Fibroblast of skin of left biceps (primary cell): Measurements from ENCODE around the gene PTPRN2.
"Not testable (repeated sequence)": the region's sequence is repeated elsewhere in the genome, so short reads cannot be mapped to it uniquely, and the experiment has no call there.

Source experiments
- DNase-seq, 2 experiments: peaks; one replicate each; pipeline ENCODE4 v3.0.0-alpha.2; 2013; ENCODE audit warnings: low read depth in 2 of 2

Gene PTPRN2

DNA sequence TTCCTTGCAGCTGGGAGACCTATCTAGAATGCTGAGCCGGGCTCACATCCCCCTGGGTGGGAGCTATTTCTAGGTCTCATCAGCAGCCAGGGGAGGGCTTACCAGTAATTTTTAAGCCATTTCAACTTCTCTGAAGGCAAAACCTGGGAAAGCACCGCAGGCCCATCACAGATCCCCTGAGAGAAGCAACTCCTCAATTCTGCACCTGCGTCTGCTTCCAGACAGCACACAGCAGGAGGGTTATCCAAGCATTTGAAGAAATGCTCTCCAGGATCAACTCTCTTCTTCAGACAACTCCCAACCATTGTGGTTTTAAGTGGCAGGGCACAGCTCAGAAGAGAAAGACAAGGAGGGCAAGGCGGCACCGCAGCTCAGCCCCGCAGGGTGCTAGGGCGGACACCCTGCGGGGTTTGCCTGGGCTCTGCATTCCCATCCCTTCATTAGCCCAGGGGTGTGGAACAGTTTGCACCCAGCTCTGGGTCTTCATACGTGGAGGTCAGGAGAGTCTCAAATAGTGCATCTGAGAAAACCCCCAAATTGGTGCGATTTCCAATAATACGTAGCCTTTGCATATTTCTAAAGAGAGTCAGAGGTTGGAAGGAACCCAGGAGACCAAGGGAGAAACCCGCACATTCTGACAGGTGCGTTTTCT is 632.1 kb downstream of the PTPRN2 start:
- no peak for DNase-seq

DNA sequence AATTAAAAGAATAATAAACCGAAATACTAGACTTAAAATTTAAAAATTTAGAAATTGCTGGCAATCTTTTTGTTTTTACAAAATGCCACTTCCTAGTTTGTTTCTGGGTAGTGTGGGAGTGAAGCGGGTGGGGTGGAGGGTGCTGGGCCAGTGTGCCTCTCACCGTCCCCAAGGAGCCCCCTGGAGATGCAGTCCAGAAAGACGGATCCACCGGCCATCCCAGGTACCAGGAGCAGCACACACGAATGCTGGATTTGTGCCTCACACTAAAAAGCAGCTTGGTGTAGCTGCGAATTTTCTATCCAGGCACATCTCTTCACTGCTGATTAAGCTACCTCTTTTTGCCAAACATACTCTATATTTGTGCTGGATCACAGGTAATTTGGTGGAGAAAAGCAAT is 632.7 kb downstream of the PTPRN2 start:
- no peak for DNase-seq

DNA sequence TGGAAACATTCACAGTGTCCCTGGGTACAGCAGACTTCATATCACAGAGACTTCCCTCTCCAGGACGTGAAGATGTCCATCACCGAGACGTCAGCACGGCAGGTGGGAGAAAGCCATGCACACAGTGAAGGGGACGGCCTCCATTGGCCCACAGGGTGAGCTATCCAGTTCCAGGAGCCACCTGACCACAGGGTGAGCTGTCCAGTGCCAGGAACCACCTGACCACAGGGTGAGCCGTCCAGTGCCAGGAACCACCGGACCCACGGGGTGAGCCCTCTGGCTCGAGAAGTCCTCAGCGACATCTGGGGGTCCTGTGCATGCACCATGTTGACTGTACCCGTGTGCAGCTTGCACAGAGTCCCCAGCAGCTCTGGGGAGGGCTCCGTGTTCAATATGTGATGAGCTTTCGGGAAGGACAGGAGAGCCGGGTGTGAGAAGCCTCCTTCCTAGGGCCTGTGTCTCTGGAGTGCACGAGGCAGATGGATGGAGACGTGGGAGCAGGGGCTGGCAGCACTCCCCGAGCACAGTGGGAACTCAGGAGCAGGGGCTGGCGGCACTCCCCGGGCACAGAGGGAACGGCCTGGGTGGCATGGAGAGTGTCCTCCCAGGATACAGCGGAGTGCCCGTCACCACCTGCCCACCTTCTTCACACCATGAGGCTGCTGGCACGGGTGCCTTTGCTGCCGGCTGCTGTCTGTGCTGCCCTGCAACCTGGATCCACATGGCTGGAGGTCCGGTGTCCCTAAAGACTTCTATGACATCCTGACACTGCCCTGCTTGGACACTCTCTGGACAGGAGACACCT is 634.6 kb downstream of the PTPRN2 start:
- no peak for DNase-seq

DNA sequence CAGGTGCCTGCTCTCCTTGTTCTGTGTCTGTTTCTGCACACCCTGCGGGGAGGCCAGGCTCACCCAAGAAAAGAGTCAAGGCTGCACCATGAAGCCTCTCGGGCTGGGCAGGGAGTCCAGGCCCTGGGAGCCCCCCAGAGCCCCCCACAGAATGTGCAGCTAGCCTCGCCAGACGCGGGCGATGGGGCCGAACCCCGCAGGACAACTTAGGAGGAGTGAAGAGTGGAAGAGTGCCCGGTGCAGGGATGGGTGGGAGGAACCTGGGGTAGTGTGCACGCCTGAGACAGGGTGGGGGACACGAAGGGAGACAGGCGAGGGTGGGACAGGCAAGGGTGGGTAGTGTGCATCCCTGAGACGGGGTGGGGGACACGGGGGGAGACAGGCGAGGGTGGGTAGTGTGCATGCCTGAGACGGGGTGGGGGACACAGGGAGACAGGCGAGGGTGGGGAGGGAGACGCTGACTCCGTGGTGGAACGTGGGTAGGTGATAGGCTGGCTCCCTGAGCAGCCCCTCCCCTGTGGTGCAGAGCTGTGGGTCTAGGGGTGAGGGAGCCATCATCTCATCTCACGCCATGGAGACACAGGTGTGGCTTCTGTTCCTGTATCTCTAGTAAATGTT is 635.5 kb downstream of the PTPRN2 start:
- DNase-seq, result no peak

DNA sequence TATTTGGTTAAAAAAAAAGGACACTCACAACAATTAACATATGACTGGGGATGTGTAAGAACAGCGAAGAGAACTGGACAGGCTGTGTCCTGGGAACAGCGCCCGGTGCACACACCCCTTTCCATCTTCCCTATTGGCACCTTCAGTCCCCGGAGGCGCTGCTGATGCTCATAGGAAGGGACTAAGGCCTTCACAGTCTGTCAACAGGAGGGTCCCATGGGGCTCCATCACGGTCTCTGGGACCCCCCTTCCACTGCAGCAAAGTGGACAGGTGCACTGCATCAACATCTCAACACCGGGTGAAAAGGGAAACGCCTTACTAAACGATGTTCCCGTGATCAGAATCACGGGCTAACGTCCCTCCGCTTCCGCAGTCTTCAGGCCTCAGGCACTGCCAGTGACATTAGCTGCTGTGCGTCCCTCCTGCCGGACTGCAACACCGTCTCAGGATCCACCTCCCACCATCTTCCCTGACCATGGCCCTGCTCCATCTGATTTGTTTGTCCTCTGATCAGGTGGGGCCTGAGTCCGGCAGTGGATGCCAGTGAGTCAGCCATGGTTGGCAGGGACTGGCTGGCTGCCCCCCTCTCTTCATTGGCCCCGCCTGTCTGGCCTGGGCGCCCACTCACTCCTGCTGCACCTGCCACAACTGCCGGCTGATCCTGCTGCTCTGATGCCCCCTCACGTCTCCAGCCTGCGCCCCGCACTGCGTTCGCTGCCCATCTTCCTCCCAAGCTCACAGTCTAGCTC is 636.1 kb downstream of the PTPRN2 start:
- no peak for DNase-seq

DNA sequence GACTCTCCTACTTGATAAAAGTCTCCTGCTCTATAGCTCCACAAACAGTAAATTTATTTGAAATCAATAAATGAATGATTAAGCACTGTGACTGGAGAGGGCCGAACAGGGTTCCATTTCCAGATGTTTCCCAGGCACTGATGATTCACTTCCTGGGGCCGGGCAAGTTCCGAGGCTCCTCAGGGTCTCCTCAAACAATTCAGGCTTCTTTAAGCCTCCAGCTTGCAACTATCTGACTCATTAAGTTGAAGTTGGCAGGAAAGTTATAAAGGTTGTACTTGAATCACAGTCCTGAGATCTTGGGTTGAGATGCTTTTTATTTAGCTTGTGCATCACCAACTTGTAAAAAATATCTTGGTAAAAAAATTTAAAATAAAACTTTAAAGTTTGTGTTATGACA is 637.9 kb downstream of the PTPRN2 start:
- DNase-seq, result no peak

DNA sequence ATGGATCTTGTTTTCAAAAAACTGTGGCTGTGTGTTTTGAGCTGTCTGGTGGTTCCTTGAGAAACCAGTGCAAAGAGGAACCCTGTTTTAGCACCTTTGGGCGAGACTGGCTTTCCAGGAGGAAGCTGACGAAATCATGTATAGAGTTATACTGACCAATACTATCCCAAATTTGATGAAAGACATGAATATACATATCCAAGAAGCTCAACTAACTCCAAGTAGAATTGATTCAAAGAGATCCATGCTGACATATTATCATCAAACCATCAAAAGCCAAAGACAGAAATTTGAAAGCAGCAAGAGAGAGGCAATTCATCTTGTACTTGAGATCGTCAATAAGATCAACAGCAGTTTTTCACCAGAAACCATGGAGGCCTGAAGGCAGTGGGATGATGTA is 640.1 kb downstream of the PTPRN2 start:
- no peak for DNase-seq

DNA sequence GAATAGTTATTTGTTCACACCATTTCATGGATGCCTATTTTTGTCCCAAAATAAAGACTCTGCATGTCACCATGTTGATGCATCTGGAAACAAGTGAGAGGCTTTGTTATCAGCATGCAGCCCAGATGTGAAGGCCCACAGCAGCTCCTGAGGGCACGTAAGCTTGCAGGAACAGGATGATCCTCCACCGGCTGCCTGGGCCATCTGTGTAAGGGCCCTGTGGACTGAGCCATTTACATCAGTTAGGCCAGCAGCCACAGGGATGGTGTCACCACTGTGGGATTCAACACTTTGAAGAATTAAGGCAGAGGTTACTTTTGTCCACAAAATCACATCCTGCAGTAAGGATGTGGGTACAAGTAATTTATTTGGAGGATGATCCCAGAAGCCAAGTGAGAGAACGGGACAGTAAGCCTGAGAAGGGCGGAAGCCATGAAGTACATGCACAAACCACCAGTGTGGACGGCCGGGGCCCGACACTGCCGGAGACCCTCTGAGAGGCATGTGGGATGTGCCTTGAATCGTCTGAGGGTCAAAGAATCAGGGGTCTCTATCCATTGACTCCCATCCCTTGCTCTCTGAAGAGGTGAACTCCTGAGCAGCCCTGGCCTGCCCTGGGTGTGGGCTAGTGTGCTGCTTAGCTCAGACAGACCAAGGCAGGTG is 641.1 kb downstream of the PTPRN2 start:
- no peak for DNase-seq

DNA sequence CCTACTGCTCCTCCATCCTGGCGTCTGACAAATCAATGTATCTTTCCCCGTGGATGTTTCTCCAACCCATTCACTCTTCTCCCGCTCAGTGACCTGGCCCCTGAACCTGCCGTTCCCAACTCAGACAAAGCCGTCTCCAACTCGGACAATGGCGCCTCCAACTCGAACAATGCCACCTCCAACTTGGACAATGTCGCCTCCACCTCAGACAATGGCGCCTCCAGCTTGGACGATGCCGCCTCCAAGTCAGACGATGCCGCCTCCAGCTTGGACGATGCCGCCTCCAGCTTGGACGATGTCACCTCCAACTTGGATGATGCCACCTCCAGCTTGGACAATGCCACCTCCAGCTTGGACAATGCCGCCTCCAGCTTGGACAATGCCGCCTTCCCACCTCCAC is 642.2 kb downstream of the PTPRN2 start:
- no peak for DNase-seq

DNA sequence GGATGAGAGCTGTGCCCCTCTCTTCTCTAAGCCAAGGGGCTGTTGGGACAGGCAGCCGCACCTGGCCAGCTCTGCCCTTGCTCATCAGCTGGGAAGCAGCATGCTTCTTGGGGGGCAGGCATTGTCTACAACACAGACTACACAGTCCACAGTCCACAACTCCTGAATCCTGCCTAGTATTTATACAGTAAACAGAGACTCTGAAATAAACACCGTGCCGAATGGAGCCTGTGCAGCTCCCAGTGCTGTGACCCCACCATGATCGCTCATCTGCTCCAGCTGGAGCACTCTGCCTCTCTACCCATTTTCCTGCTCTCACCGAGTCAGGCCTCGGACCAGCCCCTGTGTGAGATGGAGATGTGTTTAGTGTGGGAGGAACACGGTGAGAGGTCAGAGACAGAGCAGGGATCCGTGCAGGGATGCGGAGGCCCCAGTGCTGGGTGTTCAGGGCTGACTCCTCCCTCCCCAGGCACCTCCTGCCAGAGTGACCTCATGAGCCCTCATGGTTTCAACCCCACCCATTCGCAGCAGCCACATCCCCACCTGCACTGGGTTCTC is 642.8 kb downstream of the PTPRN2 start:
- no peak for DNase-seq

DNA sequence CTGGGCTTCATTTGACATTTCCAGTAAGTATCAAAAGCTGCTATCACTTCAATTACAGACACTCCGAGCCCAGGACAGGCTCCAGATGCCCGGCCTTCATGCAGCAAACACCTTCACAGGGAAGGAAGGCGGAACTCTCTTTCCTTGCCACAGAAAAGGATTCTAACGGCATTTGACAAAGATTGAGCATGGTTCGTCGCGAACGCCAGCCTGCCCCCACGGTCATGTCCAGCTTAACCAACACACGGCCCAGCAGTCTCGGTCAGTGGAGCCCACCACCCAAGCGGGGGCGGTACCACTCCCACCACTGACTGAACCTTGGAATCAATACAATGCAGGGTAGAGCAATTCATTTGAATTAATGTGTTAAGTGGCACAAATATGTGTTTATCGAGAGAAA is 643.6 kb downstream of the PTPRN2 start:
- no peak for DNase-seq

DNA sequence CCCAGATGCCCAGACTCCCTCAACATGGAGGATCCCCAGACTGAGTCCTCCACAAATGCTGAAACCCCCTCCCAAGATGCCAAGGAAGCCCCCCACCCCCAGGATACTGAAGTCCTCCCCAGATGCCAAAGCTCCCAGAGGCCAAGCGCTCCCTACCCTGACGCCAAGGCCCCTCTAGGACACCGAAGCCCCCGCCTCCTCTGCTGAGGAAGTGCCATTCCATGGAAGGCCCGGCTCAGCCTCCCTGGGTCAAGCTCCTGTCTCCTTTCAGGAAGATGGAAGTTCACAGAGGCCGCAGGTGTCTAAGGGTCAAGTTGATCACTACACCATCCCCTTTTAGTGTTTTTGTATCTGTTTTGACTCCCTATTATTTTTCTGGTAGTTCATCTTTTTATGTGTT is 644.1 kb downstream of the PTPRN2 start:
- no peak for DNase-seq

DNA sequence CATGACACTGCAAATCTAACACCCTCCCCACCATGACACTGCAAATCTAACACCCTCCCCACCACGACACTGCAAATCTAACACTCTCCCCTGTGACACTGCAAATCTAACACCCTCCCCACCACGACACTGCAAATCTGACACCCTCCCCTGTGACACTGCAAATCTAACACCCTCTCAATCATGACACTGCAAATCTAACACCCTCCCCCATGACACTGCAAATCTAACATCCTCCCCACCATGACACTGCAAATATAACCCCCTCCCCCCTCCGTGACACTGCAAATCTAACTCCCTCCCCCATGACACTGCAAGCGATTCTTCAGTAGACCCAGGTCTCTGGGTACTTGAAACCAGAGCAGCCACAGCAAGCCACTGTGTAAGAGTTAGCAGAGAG is 646.4 kb downstream of the PTPRN2 start:
- no peak for DNase-seq

DNA sequence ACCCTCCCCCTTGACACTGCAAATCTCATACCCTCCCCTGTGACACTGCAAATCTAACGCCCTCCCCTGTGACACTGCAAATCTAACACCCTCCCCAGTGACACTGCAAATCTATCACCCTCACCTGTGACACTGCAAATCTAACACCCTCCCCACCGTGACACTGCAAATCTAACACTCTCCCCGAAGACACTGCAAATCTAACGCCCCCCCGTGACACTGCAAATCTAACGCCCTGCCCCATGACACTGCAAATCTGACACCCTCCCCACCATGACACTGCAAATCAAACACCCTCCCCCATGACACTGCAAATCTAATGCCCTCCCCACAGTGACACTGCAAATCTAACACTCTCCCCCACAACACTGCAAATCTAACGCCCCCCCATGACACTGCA is 647.1 kb downstream of the PTPRN2 start:
- no peak for DNase-seq

DNA sequence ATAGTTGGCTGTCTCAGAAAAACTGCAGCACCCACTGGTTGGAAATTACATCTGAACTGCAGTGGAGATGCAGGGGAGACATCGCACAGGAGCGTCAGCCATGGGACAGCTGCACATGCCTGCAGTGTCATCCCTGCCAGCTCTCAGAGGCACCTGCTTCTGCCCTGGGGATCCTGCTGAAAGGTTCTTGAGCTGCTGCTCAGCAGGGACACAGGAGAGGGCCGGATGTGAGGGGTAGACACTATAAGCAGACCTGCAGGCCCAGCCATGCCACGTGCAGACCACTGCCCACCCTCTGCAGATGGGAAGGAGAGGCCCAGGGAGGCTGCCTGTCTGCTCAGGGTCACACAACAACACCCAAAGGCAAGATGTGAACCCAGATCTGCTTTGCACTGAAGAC is 649.4 kb downstream of the PTPRN2 start:
- DNase-seq, result no peak

DNA sequence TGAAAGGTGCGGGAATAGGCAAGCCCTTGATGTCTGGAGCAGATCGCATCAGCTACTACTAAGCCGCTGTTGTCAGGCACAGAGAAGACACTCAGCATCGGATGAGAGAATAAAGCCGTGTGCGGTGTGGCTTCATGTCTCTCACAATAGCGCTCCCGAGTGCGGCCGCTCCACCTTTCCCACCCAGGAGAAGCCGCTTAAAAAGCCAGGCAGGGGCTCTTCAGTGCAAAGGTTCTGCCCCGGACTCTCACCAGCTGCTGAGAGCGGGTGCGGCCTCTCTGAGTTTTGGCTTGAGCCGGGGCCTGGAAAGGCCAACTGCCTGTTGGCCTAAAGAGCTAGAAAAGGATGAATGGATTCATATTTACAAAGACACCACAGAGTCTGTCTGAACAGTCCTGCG is 650.2 kb downstream of the PTPRN2 start:
- DNase-seq, result no peak

DNA sequence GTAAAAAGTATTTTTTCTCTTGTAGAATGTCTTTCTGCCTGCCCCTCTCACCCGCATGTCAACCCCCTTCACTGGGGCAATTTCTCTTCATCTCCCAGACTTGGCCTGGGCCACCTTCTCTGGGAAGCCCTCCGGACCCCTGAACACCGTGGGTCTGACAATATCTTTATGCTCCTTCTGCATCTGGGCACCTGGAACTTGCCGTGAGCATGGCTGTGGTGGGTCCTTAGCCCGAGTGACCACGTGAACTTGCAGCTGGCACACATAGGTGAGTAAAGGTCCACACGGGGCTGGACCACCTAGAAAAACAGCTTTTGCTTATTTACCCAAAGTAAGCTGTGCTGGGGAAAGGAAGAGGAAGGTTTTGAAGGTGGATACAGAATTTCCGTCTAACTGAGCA is 650.6 kb downstream of the PTPRN2 start:
- DNase-seq, result no peak

DNA sequence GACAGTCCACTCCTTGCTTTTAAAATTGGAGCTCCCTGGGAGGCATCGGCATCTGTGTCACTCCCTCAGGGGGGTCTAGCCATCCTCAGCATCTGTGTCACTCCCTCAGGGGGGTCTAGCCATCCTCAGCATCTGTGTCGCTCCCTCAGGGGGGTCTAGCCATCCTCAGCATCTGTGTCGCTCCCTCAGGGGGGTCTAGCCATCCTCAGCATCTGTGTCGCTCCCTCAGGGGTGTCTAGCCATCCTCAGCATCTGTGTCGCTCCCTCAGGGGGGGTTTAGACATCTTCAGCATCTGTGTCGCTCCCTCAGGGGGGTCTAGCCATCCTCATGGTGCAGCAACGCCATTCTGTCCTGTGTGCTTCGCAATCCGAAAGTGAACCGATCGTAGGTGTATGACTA is 651.9 kb downstream of the PTPRN2 start:
- DNase-seq, result not testable (repeated sequence)

DNA sequence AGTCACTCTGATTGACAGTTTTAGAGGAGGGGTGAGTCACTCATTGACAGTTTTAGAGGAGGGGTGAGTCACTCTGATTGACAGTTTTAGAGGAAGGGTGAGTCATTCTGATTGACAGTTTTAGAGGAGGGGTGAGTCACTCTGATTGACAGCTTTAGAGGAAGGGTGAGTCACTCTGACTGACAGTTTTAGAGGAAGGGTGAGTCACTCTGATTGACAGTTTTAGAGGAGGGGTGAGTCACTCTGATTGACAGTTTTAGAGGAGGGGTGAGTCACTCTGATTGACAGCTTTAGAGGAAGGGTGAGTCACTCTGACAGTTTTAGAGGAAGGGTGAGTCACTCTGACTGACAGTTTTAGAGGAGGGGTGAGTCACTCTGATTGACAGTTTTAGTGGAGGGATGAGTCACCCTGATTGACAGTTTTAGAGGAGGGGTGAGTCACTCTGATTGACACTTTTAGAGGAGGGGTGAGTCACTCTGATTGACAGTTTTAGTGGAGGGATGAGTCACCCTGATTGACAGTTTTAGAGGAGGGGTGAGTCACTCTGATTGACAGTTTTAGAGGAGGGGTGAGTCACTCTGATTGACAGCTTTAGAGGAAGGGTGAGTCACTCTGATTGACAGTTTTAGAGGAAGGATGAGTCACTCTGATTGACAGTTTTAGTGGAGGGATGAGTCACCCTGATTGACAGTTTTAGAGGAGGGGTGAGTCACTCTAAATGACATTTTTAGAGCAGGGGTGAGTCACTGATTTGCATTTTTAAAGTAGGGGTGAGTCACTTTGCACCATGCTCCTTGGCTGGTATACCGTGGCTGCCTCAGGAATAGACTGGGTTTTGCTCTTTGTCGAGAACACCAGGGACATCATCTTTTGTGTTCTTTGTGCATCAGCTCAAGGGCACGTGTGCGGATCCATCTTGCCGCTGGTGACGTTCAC is 654.1 kb downstream of the PTPRN2 start:
- DNase-seq, result not testable (repeated sequence)

DNA sequence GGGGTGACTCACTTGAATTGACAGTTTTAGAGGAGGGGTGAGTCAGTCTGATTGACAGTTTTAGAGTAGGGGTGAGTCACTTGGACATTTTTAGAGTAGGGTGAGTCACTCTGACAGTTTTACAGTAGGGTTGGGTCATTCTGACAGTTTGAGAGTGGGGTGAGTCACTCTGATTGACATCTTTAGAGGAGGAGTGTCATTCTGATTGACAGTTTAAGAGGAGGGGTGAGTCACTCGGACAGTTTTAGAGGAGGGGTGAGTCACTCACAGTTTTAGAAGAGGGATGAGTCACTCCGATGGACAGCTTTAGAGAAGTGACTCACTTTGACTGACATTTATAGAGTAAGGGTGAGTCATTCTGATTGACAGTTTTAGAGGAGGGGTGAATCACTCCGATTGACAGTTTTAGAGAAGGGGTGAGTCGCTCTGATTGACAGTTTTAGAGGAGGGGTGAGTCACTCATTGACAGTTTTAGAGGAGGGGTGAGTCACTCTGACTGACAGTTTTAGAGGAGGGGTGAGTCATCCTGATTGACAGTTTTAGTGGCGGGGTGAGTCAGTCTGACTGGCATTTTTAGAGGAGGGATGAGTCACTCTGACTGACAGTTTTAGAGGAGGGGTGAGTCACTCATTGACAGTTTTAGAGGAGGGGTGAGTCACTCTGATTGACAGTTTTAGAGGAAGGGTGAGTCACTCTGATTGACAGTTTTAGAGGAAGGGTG is 655.0 kb downstream of the PTPRN2 start:
- DNase-seq, result no peak
